Measurements from ENCODE around the gene CLEC4G.

Gene CLEC4G

GRCh38 chr19:7744871-7745650 lies 13.2 kb upstream of the CLEC4G start:
- Histone ChIP-seq H3K9ac (ENCODE audit: low read length) (no peak overlapping the region), H3K36me3 (ENCODE audit: control insufficient read depth, insufficient read depth, low read length) (no peaks in the 10 kb centered on the region), H3K9me3 (ENCODE audit: control insufficient read depth, low read length) (no peaks in the 10 kb centered on the region), H3K4me3 (ENCODE audit: low read length) (no peak overlapping the region), H3K4me1 (ENCODE audit: control insufficient read depth, insufficient read depth, low read length) (no peaks in the 10 kb centered on the region), H3K27me3 (ENCODE audit: control insufficient read depth, insufficient read depth, low read length) (no peaks in the 10 kb centered on the region)

- Histone ChIP-seq H3K4me1 (ENCODE audit: control insufficient read depth, insufficient read depth, low read length) (no peaks in the 10 kb centered on the region), H3K9me3 (ENCODE audit: control insufficient read depth, low read length) (no peaks in the 10 kb centered on the region), H3K9ac (ENCODE audit: low read length) (no peak overlapping the region), H3K36me3 (ENCODE audit: control insufficient read depth, insufficient read depth, low read length) (no peaks in the 10 kb centered on the region), H3K4me3 (ENCODE audit: low read length) (no peak overlapping the region), H3K27me3 (ENCODE audit: control insufficient read depth, insufficient read depth, low read length) (no peaks in the 10 kb centered on the region)
These were observed 12.4 kb upstream of the CLEC4G start for GRCh38 chr19:7744199-7744786.

DNA sequence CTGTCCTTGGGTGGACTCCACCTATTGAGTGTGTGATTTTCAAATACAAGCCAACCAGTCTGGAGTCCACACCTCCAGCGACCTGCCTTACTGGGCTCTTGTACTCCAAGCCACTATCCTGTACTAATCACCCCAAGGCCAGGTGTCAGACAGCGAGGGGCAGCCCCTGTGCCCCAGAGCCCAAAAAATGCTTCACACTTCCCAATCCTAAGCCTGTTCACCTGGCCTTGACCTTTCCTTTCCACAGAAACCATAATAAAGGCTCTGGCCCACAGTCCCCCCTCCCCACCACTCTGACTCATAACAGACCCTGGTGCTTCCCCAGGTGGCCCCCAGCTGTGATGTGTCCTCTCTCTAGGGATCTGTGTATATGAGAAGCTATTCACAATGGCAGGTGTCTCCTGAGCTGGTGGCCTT lies 11.5 kb upstream of the CLEC4G start:
- no peaks in the 10 kb centered on the region for H3K27me3 ChIP-seq (ENCODE audit: control insufficient read depth, insufficient read depth, low read length)
- no peaks in the 10 kb centered on the region for H3K36me3 ChIP-seq (ENCODE audit: control insufficient read depth, insufficient read depth, low read length)
- H3K9me3 ChIP-seq (ENCODE audit: control insufficient read depth, low read length) = no peaks in the 10 kb centered on the region
- no peak overlapping the region for H3K9ac ChIP-seq (ENCODE audit: low read length)
- no peaks in the 10 kb centered on the region for H3K4me1 ChIP-seq (ENCODE audit: control insufficient read depth, insufficient read depth, low read length)
- no peak overlapping the region for H3K4me3 ChIP-seq (ENCODE audit: low read length)

- Histone ChIP-seq H3K9me3 (ENCODE audit: control insufficient read depth, low read length) (no peaks in the 10 kb centered on the region), H3K4me1 (ENCODE audit: control insufficient read depth, insufficient read depth, low read length) (no peaks in the 10 kb centered on the region), H3K4me3 (ENCODE audit: low read length) (no peak overlapping the region), H3K9ac (ENCODE audit: low read length) (no peak overlapping the region), H3K27me3 (ENCODE audit: control insufficient read depth, insufficient read depth, low read length) (no peaks in the 10 kb centered on the region), H3K36me3 (ENCODE audit: control insufficient read depth, insufficient read depth, low read length) (no peaks in the 10 kb centered on the region)
These were observed 11.1 kb upstream of the CLEC4G start for GRCh38 chr19:7742991-7743390.

GRCh38 chr19:7742575-7742974 lies 10.7 kb upstream of the CLEC4G start:
- Histone ChIP-seq H3K4me1 (ENCODE audit: control insufficient read depth, insufficient read depth, low read length) (no peaks in the 10 kb centered on the region), H3K9ac (ENCODE audit: low read length) (no peak overlapping the region), H3K27me3 (ENCODE audit: control insufficient read depth, insufficient read depth, low read length) (no peaks in the 10 kb centered on the region), H3K9me3 (ENCODE audit: control insufficient read depth, low read length) (no peaks in the 10 kb centered on the region), H3K4me3 (ENCODE audit: low read length) (no peak overlapping the region), H3K36me3 (ENCODE audit: control insufficient read depth, insufficient read depth, low read length) (no peaks in the 10 kb centered on the region)

DNA sequence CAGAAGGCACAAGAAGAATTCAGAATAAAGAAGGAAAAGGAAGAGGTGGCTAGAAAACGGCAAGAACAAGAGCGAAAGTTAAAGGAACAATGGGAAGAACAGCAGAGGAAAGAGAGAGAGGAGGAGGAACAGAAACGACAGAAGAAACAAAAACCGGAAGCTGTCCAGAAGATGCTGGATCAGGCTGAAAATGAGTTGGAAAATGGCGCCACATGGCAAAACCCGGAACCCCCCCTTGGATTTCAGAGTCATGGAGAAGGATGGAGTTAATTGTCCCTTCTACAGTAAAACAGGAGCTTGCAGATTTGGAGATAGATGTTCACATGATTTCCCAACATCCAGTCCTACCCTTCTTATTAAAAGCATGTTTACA lies 8.8 kb upstream of the CLEC4G start:
- H3K4me1 ChIP-seq (ENCODE audit: control insufficient read depth, insufficient read depth, low read length) = no peaks in the 10 kb centered on the region
- no peaks in the 10 kb centered on the region for H3K36me3 ChIP-seq (ENCODE audit: control insufficient read depth, insufficient read depth, low read length)
- no peak overlapping the region for H3K4me3 ChIP-seq (ENCODE audit: low read length)
- no peak overlapping the region for H3K9ac ChIP-seq (ENCODE audit: low read length)
- no peaks in the 10 kb centered on the region for H3K27me3 ChIP-seq (ENCODE audit: control insufficient read depth, insufficient read depth, low read length)
- H3K9me3 ChIP-seq (ENCODE audit: control insufficient read depth, low read length) = no peaks in the 10 kb centered on the region

GRCh38 chr19:7739801-7740681 lies 8.1 kb upstream of the CLEC4G start:
- H3K9ac ChIP-seq (ENCODE audit: low read length) = no peak overlapping the region
- H3K9me3 ChIP-seq (ENCODE audit: control insufficient read depth, low read length) = no peaks in the 10 kb centered on the region
- no peak overlapping the region for H3K4me3 ChIP-seq (ENCODE audit: low read length)
- H3K4me1 ChIP-seq (ENCODE audit: control insufficient read depth, insufficient read depth, low read length) = no peaks in the 10 kb centered on the region
- no peaks in the 10 kb centered on the region for H3K36me3 ChIP-seq (ENCODE audit: control insufficient read depth, insufficient read depth, low read length)
- H3K27me3 ChIP-seq (ENCODE audit: control insufficient read depth, insufficient read depth, low read length) = no peaks in the 10 kb centered on the region

- H3K9ac ChIP-seq (ENCODE audit: low read length) = no peak overlapping the region
- H3K4me1 ChIP-seq (ENCODE audit: control insufficient read depth, insufficient read depth, low read length) = no peaks in the 10 kb centered on the region
- H3K4me3 ChIP-seq (ENCODE audit: low read length) = no peak overlapping the region
- no peaks in the 10 kb centered on the region for H3K27me3 ChIP-seq (ENCODE audit: control insufficient read depth, insufficient read depth, low read length)
- no peaks in the 10 kb centered on the region for H3K36me3 ChIP-seq (ENCODE audit: control insufficient read depth, insufficient read depth, low read length)
- no peaks in the 10 kb centered on the region for H3K9me3 ChIP-seq (ENCODE audit: control insufficient read depth, low read length)
These were observed 7.4 kb upstream of the CLEC4G start for GRCh38 chr19:7739211-7739755.

DNA sequence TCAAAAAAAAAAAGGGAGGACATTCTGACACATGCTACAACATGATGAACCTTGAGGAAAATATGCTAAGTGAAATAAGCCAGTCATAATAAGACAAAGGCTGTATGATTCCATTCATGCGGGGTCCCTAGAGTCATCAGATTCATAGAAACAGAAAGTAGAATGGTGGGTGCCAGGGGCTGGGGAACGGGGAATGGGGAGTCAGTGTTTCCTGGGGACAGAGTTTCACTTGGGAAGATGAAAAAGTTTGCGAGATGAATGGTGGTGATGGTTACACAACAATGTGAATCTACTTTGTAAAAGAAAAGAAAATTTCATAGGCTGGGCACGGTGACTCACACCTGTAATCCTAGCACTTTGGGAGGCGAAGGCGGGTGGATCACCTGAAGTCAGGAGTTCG lies 6.1 kb upstream of the CLEC4G start:
- Histone ChIP-seq H3K27me3 (ENCODE audit: control insufficient read depth, insufficient read depth, low read length) (peaks cover 2% of the 10 kb centered on the region), H3K9me3 (ENCODE audit: control insufficient read depth, low read length) (no peaks in the 10 kb centered on the region), H3K9ac (ENCODE audit: low read length) (no peak overlapping the region), H3K4me3 (ENCODE audit: low read length) (no peak overlapping the region), H3K4me1 (ENCODE audit: control insufficient read depth, insufficient read depth, low read length) (no peaks in the 10 kb centered on the region), H3K36me3 (ENCODE audit: control insufficient read depth, insufficient read depth, low read length) (no peaks in the 10 kb centered on the region)

GRCh38 chr19:7737215-7737614 lies 5.3 kb upstream of the CLEC4G start:
- peaks cover 3% of the 10 kb centered on the region for H3K27me3 ChIP-seq (ENCODE audit: control insufficient read depth, insufficient read depth, low read length)
- H3K4me3 ChIP-seq (ENCODE audit: low read length) = no peak overlapping the region
- no peaks in the 10 kb centered on the region for H3K9me3 ChIP-seq (ENCODE audit: control insufficient read depth, low read length)
- H3K4me1 ChIP-seq (ENCODE audit: control insufficient read depth, insufficient read depth, low read length) = no peaks in the 10 kb centered on the region
- no peaks in the 10 kb centered on the region for H3K36me3 ChIP-seq (ENCODE audit: control insufficient read depth, insufficient read depth, low read length)
- no peak overlapping the region for H3K9ac ChIP-seq (ENCODE audit: low read length)

- no peak overlapping the region for H3K9ac ChIP-seq (ENCODE audit: low read length)
- H3K4me3 ChIP-seq (ENCODE audit: low read length) = no peak overlapping the region
- peaks cover 12% of the 10 kb centered on the region for H3K27me3 ChIP-seq (ENCODE audit: control insufficient read depth, insufficient read depth, low read length)
- no peaks in the 10 kb centered on the region for H3K36me3 ChIP-seq (ENCODE audit: control insufficient read depth, insufficient read depth, low read length)
- no peaks in the 10 kb centered on the region for H3K4me1 ChIP-seq (ENCODE audit: control insufficient read depth, insufficient read depth, low read length)
- H3K9me3 ChIP-seq (ENCODE audit: control insufficient read depth, low read length) = no peaks in the 10 kb centered on the region
These were observed 4.2 kb upstream of the CLEC4G start for GRCh38 chr19:7736148-7736547.
